Endothelial cell of umbilical vein (primary cell): ENCODE data around the gene HOXA4.

Experiments
- CTCF ChIP-seq, 2 donors: IDR thresholded peaks; 1 replicate in 1 of 2; 2 replicates in 1 of 2; pipeline ENCODE4 v1.5.1; 2011; ENCODE audit warnings: low read length in 2 of 2, mild to moderate bottlenecking in 2 of 2, moderate library complexity in 2 of 2, control low read depth in 1 of 2, inconsistent platforms in 1 of 2, low read depth in 1 of 2; ENCODE audit not compliant: insufficient read depth in 1 of 2; ENCODE audit errors: extremely low read depth in 1 of 2
- EZH2 ChIP-seq: IDR thresholded peaks from 2 replicates; pipeline ENCODE4 v1.6.1; 2012; ENCODE audit warnings: borderline replicate concordance, low read depth, mild to moderate bottlenecking, moderate library complexity, low read length, inconsistent platforms; ENCODE audit not compliant: severe bottlenecking
- GATA2 ChIP-seq: IDR thresholded peaks from 2 replicates; pipeline ENCODE4 v1.7.0; 2011; ENCODE audit warnings: low read depth, mild to moderate bottlenecking, moderate library complexity, mixed read lengths, low read length; ENCODE audit not compliant: insufficient read length, insufficient read depth
- JUN ChIP-seq: IDR thresholded peaks from 2 replicates; pipeline ENCODE4 v1.6.1; 2011; ENCODE audit warnings: borderline replicate concordance, low read depth; ENCODE audit not compliant: insufficient read length, insufficient read depth
- POLR2A ChIP-seq: IDR thresholded peaks from 2 replicates; pipeline ENCODE4 v1.6.1; 2012; ENCODE audit warnings: low read depth, mild to moderate bottlenecking, control low read depth, low read length
- POLR2AphosphoS5 ChIP-seq: IDR thresholded peaks from 2 replicates; pipeline ENCODE4 v1.6.1; 2012; ENCODE audit warnings: low read depth, mild to moderate bottlenecking, control low read depth, low read length, moderate library complexity; ENCODE audit not compliant: insufficient read depth
- TF ChIP-seq, protein P1 (sequence below): IDR thresholded peaks from 2 replicates; pipeline ENCODE4 v1.6.1; 2011; ENCODE audit not compliant: insufficient read depth, insufficient read length

DNA sequence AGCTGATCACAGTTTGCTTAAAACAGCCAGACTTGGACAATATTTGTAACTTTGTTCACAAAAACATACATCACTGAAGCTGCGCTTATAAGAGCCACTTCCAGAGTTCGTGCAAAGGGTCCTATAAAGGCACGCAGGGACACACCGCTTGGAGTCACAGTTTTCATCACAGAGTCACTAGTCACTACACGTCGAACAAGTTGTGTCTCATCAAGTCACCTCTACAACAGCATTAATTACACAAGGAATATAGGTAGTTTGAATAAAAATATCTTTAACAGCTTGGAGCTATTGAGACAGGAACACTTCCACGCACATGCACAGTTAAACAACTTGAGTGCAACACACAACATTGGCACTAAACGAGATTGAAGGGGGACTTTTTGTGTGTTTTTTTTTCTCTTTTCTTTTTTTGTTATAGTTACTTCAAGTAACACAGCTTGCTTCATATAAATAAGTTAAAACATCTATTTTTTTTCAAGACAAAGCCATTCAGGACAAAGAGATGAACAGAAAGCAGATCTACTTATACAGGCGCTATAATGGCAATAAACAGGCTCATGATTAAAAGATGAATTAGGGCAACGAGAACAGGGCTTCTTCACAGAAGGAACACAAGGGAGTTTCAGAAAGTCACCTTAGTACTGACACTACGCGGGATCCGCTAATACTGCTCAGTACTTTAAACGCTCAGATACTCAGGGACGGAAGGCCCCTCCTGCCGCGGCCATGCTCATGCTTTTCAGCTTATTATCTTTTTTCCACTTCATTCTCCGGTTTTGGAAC, 10.8 kb upstream of the HOXA4 start:
- no peak for TF ChIP-seq POLR2A
- no peak for TF ChIP-seq CTCF (IDR thresholded peaks at IDR 0.05; ENCODE audit: extremely low read depth in 1 of 2, insufficient read depth in 1 of 2, low read depth in 1 of 2, low read length in 2 of 2)
- TF ChIP-seq POLR2AphosphoS5 = no peak
- TF ChIP-seq, protein P1, sequence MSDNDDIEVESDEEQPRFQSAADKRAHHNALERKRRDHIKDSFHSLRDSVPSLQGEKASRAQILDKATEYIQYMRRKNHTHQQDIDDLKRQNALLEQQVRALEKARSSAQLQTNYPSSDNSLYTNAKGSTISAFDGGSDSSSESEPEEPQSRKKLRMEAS = no peak
- no peak for TF ChIP-seq GATA2
- TF ChIP-seq JUN = no peak
- TF ChIP-seq EZH2 = no peak
